Caco-2 (cell line): ENCODE results near the gene ADGRV1. TPM values are rescaled to one million over a fixed set of nuclear protein-coding genes. Genes with fewer than 3 reads are reported as not detected.

Experiments
- BruUV-seq: library from RNA; stranded (reverse); fragments of 400-500 nt; replicated peaks from 2 replicates; lab custom pipeline; 2021; lab: Mats Ljungman, UMichigan
- CTCF ChIA-PET: fragments of 300-600 bp; sonication (Branson Sonifier 250); formaldehyde crosslinking; loops from one replicate; lab custom pipeline; 2022; ENCODE audit warnings: antibody characterized with exemption; lab: Charles Lee
- POLR2A ChIA-PET: fragments of 300-600 bp; sonication (Branson Sonifier 250); formaldehyde crosslinking; loops from one replicate; lab custom pipeline; 2022; ENCODE audit warnings: antibody characterized with exemption; lab: Charles Lee
- DNase-seq, 2 experiments: peaks; one replicate each; pipeline versions ENCODE4 v3.0.0 to v3.0.0-alpha.2; 2020 to 2022
- H3K27me3 ChIP-seq: replicated peaks from 2 replicates; pipeline ENCODE4 v1.6.0; 2011; ENCODE audit warnings: low read length; ENCODE audit not compliant: control insufficient read depth, insufficient read depth
- H3K36me3 ChIP-seq: 2 replicates; pipeline ENCODE4 v1.5.1; 2011; ENCODE audit warnings: low read length; ENCODE audit not compliant: control insufficient read depth, insufficient read depth
- H3K4me1 ChIP-seq: fragments of 250-450 bp; sonication (Bioruptor Pico); 2 replicates; pipeline ENCODE4 v1.5.1; 2020; ENCODE audit warnings: mild to moderate bottlenecking
- H3K4me3 ChIP-seq: 2 replicates; pipeline ENCODE4 v1.5.1; 2011; ENCODE audit warnings: low read depth, mild to moderate bottlenecking, control low read depth, low read length
- H3K9me3 ChIP-seq: fragments of 250-450 bp; sonication (Bioruptor Pico); 2 replicates; pipeline ENCODE4 v1.5.1; 2020; ENCODE audit warnings: mild to moderate bottlenecking, moderate library complexity
- H3K27ac Mint-ChIP-seq: one replicate; pipeline ENCODE4 v1.8.0; 2022; ENCODE audit warnings: mixed read lengths; ENCODE audit not compliant: unreplicated experiment
- H3K27me3 Mint-ChIP-seq: one replicate; pipeline ENCODE4 v1.8.0; 2022; ENCODE audit warnings: mixed read lengths; ENCODE audit not compliant: insufficient read depth, unreplicated experiment
- H3K36me3 Mint-ChIP-seq: one replicate; pipeline ENCODE4 v1.8.0; 2022; ENCODE audit warnings: mild to moderate bottlenecking, mixed read lengths; ENCODE audit not compliant: insufficient read depth, unreplicated experiment
- H3K4me1 Mint-ChIP-seq: one replicate; pipeline ENCODE4 v1.8.0; 2022; ENCODE audit warnings: low read depth, mixed read lengths; ENCODE audit not compliant: unreplicated experiment
- H3K4me3 Mint-ChIP-seq: one replicate; pipeline ENCODE4 v1.8.0; 2022; ENCODE audit warnings: mild to moderate bottlenecking, moderate library complexity, mixed read lengths; ENCODE audit not compliant: unreplicated experiment
- H3K9me3 Mint-ChIP-seq: one replicate; pipeline ENCODE4 v1.8.0; 2022; ENCODE audit warnings: mixed read lengths; ENCODE audit not compliant: unreplicated experiment
- intact Hi-C: fragments of 100-400 bp; cut with micrococcal nuclease; formaldehyde crosslinking; loops from one replicate; pipeline ENCODE4 v1.10.0; 2022; ENCODE audit not compliant: unreplicated experiment
- total RNA-seq: library from RNA; stranded (reverse); gene quantifications from 2 replicates; pipeline ENCODE4 v1.2.3, GENCODE V29; 2022
- TF ChIP-seq, protein P1 (sequence below), 2 experiments: fragments of 200-600 bp in 1 of 2; IDR thresholded peaks; 1 replicate in 1 of 2; 2 replicates in 1 of 2; pipeline versions ENCODE4 v1.5.1 to v1.8.0; 2011 to 2022; ENCODE audit warnings: antibody characterized with exemption in 1 of 2, control low read depth in 1 of 2, inconsistent platforms in 1 of 2, low read depth in 1 of 2, low read length in 1 of 2, mild to moderate bottlenecking in 1 of 2, moderate library complexity in 1 of 2; ENCODE audit not compliant: insufficient read depth in 1 of 2, severe bottlenecking in 1 of 2, unreplicated experiment in 1 of 2

ADGRV1 gene
- total RNA-seq, 1 experiment from 2014 or later = 23.2 TPM

DNA sequence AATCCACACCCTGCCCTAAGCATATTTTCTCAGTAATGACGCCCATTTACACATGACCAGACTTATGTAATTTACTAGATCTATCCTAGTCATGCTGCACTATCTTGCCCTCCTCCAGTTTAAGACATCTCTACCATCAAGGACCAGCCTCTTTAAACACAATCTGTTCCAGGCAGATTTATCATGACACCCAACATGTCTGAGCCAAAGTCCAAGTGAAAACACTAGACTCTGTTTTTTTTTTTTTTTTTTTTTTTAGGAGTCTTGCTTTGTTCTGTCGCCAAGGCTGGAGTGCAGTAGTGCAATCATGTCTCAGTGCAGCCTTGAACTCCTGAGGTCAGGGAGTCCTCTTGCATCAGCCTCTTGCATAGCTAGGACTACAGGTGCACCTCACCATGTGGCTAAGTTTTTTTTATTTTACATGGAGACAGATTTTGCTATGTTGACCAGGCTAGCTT, 469.9 kb downstream of the ADGRV1 start:
- Mint-ChIP-seq H3K27me3 (no peaks in the 10 kb centered on the region), H3K9me3 (no peaks in the 10 kb centered on the region), H3K4me3 (peak overlapping the region; percentile 6), H3K36me3 (no peaks in the 10 kb centered on the region), H3K27ac (no peak overlapping the region), H3K4me1 (peaks cover 16% of the 10 kb centered on the region)
- Histone ChIP-seq H3K4me1 (peaks cover 13% of the 10 kb centered on the region), H3K4me3 (no peak overlapping the region), H3K27me3 (no peaks in the 10 kb centered on the region), H3K9me3 (no peaks in the 10 kb centered on the region), H3K36me3 (no peaks in the 10 kb centered on the region)
- POLR2A ChIA-PET = no interaction called here
- no TSS peak for BruUV-seq
- TF ChIP-seq, protein P1, sequence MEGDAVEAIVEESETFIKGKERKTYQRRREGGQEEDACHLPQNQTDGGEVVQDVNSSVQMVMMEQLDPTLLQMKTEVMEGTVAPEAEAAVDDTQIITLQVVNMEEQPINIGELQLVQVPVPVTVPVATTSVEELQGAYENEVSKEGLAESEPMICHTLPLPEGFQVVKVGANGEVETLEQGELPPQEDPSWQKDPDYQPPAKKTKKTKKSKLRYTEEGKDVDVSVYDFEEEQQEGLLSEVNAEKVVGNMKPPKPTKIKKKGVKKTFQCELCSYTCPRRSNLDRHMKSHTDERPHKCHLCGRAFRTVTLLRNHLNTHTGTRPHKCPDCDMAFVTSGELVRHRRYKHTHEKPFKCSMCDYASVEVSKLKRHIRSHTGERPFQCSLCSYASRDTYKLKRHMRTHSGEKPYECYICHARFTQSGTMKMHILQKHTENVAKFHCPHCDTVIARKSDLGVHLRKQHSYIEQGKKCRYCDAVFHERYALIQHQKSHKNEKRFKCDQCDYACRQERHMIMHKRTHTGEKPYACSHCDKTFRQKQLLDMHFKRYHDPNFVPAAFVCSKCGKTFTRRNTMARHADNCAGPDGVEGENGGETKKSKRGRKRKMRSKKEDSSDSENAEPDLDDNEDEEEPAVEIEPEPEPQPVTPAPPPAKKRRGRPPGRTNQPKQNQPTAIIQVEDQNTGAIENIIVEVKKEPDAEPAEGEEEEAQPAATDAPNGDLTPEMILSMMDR (IDR thresholded peaks at IDR 0.05; ENCODE audit: insufficient read depth in 1 of 2, low read depth in 1 of 2, low read length in 1 of 2, severe bottlenecking in 1 of 2, unreplicated experiment in 1 of 2) = no peak
- CTCF ChIA-PET = no interaction called here
- DNase-seq = peak; percentile 32 to 57
- intact Hi-C loops = loop anchor here (1.0 to 5.0 kb wide), 2 partner anchors 96 to 161 kb away; no protein-coding TSS in a partner anchor

DNA sequence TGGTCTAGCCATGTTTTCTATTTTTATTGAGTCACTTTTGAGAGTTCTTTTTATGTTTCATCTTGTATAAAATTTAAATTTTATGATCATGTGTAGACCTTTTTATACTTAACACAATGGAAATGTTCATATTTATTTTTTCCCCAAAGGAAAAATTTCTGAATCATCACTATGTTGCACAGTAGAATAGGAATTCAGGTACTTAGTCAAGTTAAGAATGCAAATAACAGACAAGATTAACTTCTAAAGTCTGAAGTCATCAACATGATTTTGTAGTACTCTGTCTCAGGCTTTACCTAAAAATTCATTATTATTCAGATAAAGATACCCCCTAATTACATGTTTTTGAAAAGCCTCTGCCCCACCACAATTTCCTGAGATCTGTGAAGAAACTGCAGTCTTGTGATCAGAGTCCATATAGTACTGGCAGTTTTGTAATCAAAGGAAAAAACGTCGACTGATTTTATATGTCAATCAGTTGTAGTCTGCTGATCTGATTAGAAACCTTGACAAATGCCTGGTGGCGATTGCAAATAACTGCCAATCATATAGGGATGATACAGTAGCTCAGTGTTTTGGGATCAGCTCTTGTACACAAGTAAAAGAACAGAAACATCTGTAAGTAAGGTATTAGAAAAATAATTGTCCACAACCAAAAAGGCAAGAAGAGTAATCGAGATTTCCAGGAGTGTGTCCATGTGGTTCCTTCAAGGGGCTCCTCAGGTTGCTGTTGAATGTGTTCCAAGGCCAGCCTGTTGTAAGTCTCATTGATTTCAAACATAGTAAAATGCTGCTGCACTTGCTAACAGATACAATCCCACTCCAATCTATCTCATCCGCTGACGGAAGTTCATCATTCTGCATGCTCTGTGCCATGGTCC, 472.2 kb downstream of the ADGRV1 start:
- Histone ChIP-seq H3K9me3 (no peaks in the 10 kb centered on the region), H3K4me1 (peaks cover 13% of the 10 kb centered on the region), H3K27me3 (no peaks in the 10 kb centered on the region), H3K4me3 (no peak overlapping the region), H3K36me3 (no peaks in the 10 kb centered on the region)
- no peak for DNase-seq
- peaks cover 16% of the 10 kb centered on the region for H3K4me1 Mint-ChIP-seq
- CTCF ChIA-PET = no interaction called here
- H3K27ac Mint-ChIP-seq = no peak overlapping the region
- H3K9me3 Mint-ChIP-seq = no peaks in the 10 kb centered on the region
- BruUV-seq = no TSS peak
- POLR2A ChIA-PET = no interaction called here
- no peaks in the 10 kb centered on the region for H3K27me3 Mint-ChIP-seq
- no peak overlapping the region for H3K4me3 Mint-ChIP-seq
- intact Hi-C loops = no loop called here
- TF ChIP-seq, protein P1 (IDR thresholded peaks at IDR 0.05; ENCODE audit: insufficient read depth in 1 of 2, low read depth in 1 of 2, low read length in 1 of 2, severe bottlenecking in 1 of 2, unreplicated experiment in 1 of 2) = no peak
- no peaks in the 10 kb centered on the region for H3K36me3 Mint-ChIP-seq

DNA sequence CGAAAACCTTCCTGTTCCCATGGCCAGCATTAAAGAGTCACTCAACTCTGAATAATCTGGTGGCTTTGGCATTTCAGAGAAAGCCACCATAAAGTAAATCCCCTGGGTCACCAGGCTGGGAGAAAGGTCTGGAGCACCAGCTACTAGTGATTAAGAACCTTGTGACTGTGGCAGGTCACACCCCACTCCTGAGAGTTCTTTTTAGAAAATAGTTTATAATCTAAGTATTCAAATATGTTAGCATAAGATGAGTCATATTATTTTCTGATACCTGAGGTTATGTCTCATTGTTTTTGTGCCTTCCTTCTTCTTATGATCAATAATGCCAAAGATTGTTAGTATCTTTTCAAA, 472.8 kb downstream of the ADGRV1 start:
- no TSS peak for BruUV-seq
- H3K27me3 ChIP-seq = no peaks in the 10 kb centered on the region
- DNase-seq = no peak
- H3K27me3 Mint-ChIP-seq = no peaks in the 10 kb centered on the region
- peaks cover 13% of the 10 kb centered on the region for H3K4me1 ChIP-seq
- H3K9me3 Mint-ChIP-seq = no peaks in the 10 kb centered on the region
- no peak overlapping the region for H3K4me3 Mint-ChIP-seq
- H3K36me3 ChIP-seq = no peaks in the 10 kb centered on the region
- no peak overlapping the region for H3K27ac Mint-ChIP-seq
- POLR2A ChIA-PET = no interaction called here
- peaks cover 16% of the 10 kb centered on the region for H3K4me1 Mint-ChIP-seq
- intact Hi-C loops = no loop called here
- TF ChIP-seq, protein P1 (IDR thresholded peaks at IDR 0.05; ENCODE audit: insufficient read depth in 1 of 2, low read depth in 1 of 2, low read length in 1 of 2, severe bottlenecking in 1 of 2, unreplicated experiment in 1 of 2) = no peak
- H3K4me3 ChIP-seq = no peak overlapping the region
- CTCF ChIA-PET = no interaction called here
- no peaks in the 10 kb centered on the region for H3K36me3 Mint-ChIP-seq
- no peaks in the 10 kb centered on the region for H3K9me3 ChIP-seq
